Measurements from ENCODE around the gene TENM3.

The TENM3 gene

DNA sequence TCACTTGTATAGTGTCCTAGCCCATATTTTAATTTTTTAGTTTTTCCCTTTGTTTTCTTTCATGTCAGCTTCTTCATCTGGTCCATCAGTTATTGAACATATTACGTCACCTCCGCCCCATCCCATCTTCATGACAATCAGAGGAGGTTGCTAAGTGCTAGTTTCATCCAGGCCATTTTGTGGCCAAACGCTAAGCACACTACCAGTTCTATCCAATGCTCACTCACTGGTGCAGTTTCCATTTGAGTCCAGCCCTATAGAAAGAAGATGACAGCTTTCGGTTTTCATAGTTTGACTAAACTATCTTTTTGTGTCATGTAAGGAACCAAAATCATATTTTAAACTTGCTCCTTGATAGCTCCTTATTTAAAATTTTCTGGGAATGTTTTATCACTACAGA lies 304.2 kb downstream of the TENM3 start:
- Mint-ChIP-seq H3K27me3 (ENCODE audit: low read depth, poor library complexity) (no peaks in the 10 kb centered on the region), H3K9me3 (no peaks in the 10 kb centered on the region), H3K4me1 (peaks cover 29% of the 10 kb centered on the region), H3K27ac (no peak overlapping the region), H3K4me3 (no peak overlapping the region), H3K36me3 (ENCODE audit: low read depth) (peaks cover 9% of the 10 kb centered on the region)
- DNase-seq, result no peak
- no peak for TF ChIP-seq CTCF (IDR thresholded peaks at IDR 0.05)

DNA sequence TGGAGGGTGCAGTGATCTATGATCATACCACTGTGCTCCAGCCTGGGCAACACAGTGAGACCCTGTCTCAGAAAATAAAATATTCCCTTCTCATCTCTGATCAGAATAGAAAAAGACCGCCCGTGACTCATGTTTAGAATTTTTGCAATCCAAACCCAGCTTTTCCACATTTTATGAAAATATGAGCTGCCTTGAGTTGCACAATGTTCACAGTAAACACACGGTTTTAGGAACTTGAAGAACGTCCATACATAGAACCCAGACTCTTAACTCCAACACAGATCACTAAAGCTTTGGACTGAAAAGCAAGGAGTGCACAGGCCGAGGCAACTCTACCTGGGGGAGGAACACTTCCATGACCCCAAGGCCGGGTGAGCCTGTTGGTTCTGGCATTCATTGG lies 305.0 kb downstream of the TENM3 start:
- Mint-ChIP-seq H3K4me3 (no peak overlapping the region), H3K9me3 (no peaks in the 10 kb centered on the region), H3K27ac (no peak overlapping the region), H3K36me3 (ENCODE audit: low read depth) (peaks cover 9% of the 10 kb centered on the region), H3K27me3 (ENCODE audit: low read depth, poor library complexity) (no peaks in the 10 kb centered on the region), H3K4me1 (peaks cover 32% of the 10 kb centered on the region)
- no peak for TF ChIP-seq CTCF (IDR thresholded peaks at IDR 0.05)
- DNase-seq, result no peak

- DNase-seq, result no peak
- Mint-ChIP-seq H3K4me1 (peaks cover 41% of the 10 kb centered on the region), H3K27ac (peak overlapping the region; percentile 86), H3K27me3 (ENCODE audit: low read depth, poor library complexity) (no peaks in the 10 kb centered on the region), H3K9me3 (no peaks in the 10 kb centered on the region), H3K36me3 (ENCODE audit: low read depth) (peaks cover 9% of the 10 kb centered on the region), H3K4me3 (no peak overlapping the region)
- TF ChIP-seq CTCF (IDR thresholded peaks at IDR 0.05), result no peak
Observed at GRCh38 chr4:182549356-182549755, 306.2 kb downstream of the TENM3 start.

- H3K27ac Mint-ChIP-seq, result no peak overlapping the region
- H3K4me1 Mint-ChIP-seq, result peaks cover 58% of the 10 kb centered on the region
- peaks cover 8% of the 10 kb centered on the region for H3K36me3 Mint-ChIP-seq (ENCODE audit: low read depth)
Observed at GRCh38 chr4:182552948-182553347, 309.7 kb downstream of the TENM3 start.

GRCh38 chr4:182553653-182554052 lies 310.5 kb downstream of the TENM3 start:
- Mint-ChIP-seq H3K27ac (peak overlapping the region; percentile 10), H3K4me3 (peak overlapping the region; percentile 2), H3K9me3 (no peaks in the 10 kb centered on the region), H3K4me1 (peaks cover 60% of the 10 kb centered on the region), H3K36me3 (ENCODE audit: low read depth) (peaks cover 4% of the 10 kb centered on the region), H3K27me3 (ENCODE audit: low read depth, poor library complexity) (no peaks in the 10 kb centered on the region)
- no peak for TF ChIP-seq CTCF (IDR thresholded peaks at IDR 0.05)
- no peak for DNase-seq

More at GRCh38 chr4:182552948-182553347, 309.7 kb downstream of the TENM3 start:
- H3K9me3 Mint-ChIP-seq, result no peaks in the 10 kb centered on the region
- DNase-seq, result no peak
- no peaks in the 10 kb centered on the region for H3K27me3 Mint-ChIP-seq (ENCODE audit: low read depth, poor library complexity)
- TF ChIP-seq CTCF (IDR thresholded peaks at IDR 0.05), result no peak
- no peak overlapping the region for H3K4me3 Mint-ChIP-seq

GRCh38 chr4:182554736-182555135 lies 311.5 kb downstream of the TENM3 start:
- no peak for DNase-seq
- Mint-ChIP-seq H3K4me3 (peak overlapping the region; percentile 7), H3K4me1 (peaks cover 51% of the 10 kb centered on the region), H3K36me3 (ENCODE audit: low read depth) (peaks cover 4% of the 10 kb centered on the region), H3K9me3 (no peaks in the 10 kb centered on the region), H3K27ac (peak overlapping the region; percentile 1), H3K27me3 (ENCODE audit: low read depth, poor library complexity) (no peaks in the 10 kb centered on the region)
- TF ChIP-seq CTCF (IDR thresholded peaks at IDR 0.05), result no peak
